Naive thymus-derived CD4-positive, alpha-beta T cell (primary cell): ENCODE data around the gene RPE65. TPM values are rescaled to one million over a fixed set of nuclear protein-coding genes. Genes with fewer than 3 reads are reported as not detected.
A peak's percentile ranks its signal among the peaks of the same experiment; 100 is the strongest.

Experiments
- ATAC-seq: fragments of 150-1000 bp; cut with Tn5 transposase; 2 replicates; pipeline ENCODE4 v1.10.0; 2021; ENCODE audit warnings: mild to moderate bottlenecking, moderate library complexity
- CTCF ChIA-PET: fragments of 350-600 bp; sonication (Branson Sonifier 250); formaldehyde crosslinking; loops from one replicate; lab custom pipeline; 2021; ENCODE audit warnings: antibody characterized with exemption; lab: Charles Lee
- POLR2A ChIA-PET: fragments of 350-600 bp; sonication (Branson Sonifier 250); formaldehyde crosslinking; loops from one replicate; lab custom pipeline; 2021; ENCODE audit warnings: antibody characterized with exemption, inconsistent platforms; lab: Charles Lee
- DNase-seq, 9 donors: peaks; one replicate each; pipeline versions ENCODE4 v3.0.0 to v3.0.0-alpha.2; 2020 to 2022; ENCODE audit warnings: mixed read lengths in 1 of 9
- H3K27ac ChIP-seq: one replicate; pipeline ENCODE4 v1.7.0; 2013; ENCODE audit warnings: mild to moderate bottlenecking, low read depth, low read length, moderate library complexity
- H3K27me3 ChIP-seq, 2 donors: one replicate each; pipeline ENCODE4 v1.7.0; 2013; ENCODE audit warnings: low read length in 2 of 2, mild to moderate bottlenecking in 2 of 2, moderate library complexity in 2 of 2; ENCODE audit not compliant: control insufficient read depth in 2 of 2, insufficient read depth in 2 of 2
- H3K36me3 ChIP-seq, 3 experiments: 1 replicate in 2 of 3; 2 replicates in 1 of 3; pipeline ENCODE4 v1.7.0; 2013; ENCODE audit warnings: low read length in 3 of 3, mild to moderate bottlenecking in 3 of 3, moderate library complexity in 1 of 3; ENCODE audit not compliant: insufficient read depth in 3 of 3, control insufficient read depth in 2 of 3
- H3K4me1 ChIP-seq, 2 donors: one replicate each; pipeline ENCODE4 v1.7.0; 2013; ENCODE audit warnings: low read length in 2 of 2, mild to moderate bottlenecking in 2 of 2, moderate library complexity in 1 of 2; ENCODE audit not compliant: control insufficient read depth in 2 of 2, insufficient read depth in 2 of 2
- H3K4me3 ChIP-seq: 2 replicates; pipeline ENCODE4 v1.7.0; 2013; ENCODE audit warnings: mild to moderate bottlenecking, low read length
- H3K9me3 ChIP-seq, 3 experiments: 1 replicate in 2 of 3; 2 replicates in 1 of 3; pipeline ENCODE4 v1.7.0; 2013; ENCODE audit warnings: low read length in 3 of 3; ENCODE audit not compliant: control insufficient read depth in 2 of 3
- H3K27ac Mint-ChIP-seq, 9 donors: one replicate each; pipeline ENCODE4 v1.8.0; 2020 to 2022; ENCODE audit warnings: mixed read lengths in 9 of 9, mild to moderate bottlenecking in 8 of 9, moderate library complexity in 5 of 9, inconsistent platforms in 2 of 9
- H3K27me3 Mint-ChIP-seq, 5 donors: one replicate each; pipeline ENCODE4 v1.8.0; 2021 to 2022; ENCODE audit warnings: mixed read lengths in 5 of 5, mild to moderate bottlenecking in 1 of 5
- H3K36me3 Mint-ChIP-seq, 5 donors: one replicate each; pipeline ENCODE4 v1.8.0; 2020 to 2022; ENCODE audit warnings: mixed read lengths in 5 of 5, mild to moderate bottlenecking in 3 of 5, inconsistent platforms in 1 of 5
- H3K4me1 Mint-ChIP-seq, 7 donors: one replicate each; pipeline ENCODE4 v1.8.0; 2020 to 2022; ENCODE audit warnings: mixed read lengths in 7 of 7, mild to moderate bottlenecking in 3 of 7, inconsistent platforms in 1 of 7
- H3K4me3 Mint-ChIP-seq, 10 donors: one replicate each; pipeline ENCODE4 v1.8.0; 2020 to 2022; ENCODE audit warnings: mild to moderate bottlenecking in 10 of 10, mixed read lengths in 10 of 10, moderate library complexity in 6 of 10, inconsistent platforms in 2 of 10
- H3K9me3 Mint-ChIP-seq, 11 donors: one replicate each; pipeline ENCODE4 v1.8.0; 2020 to 2022; ENCODE audit warnings: mixed read lengths in 11 of 11, mild to moderate bottlenecking in 4 of 11, inconsistent platforms in 1 of 11, moderate library complexity in 1 of 11
- intact Hi-C, 2 donors: fragments of 100-400 bp; cut with micrococcal nuclease; formaldehyde crosslinking; loops; one replicate each; pipeline ENCODE4 v1.15.1; 2023
- polyA plus RNA-seq, 2 donors: library from polyadenylated mRNA; unstranded; fragments of 300-500 nt; fragmentation: Illumina TruSeq; gene quantifications; one replicate each; pipeline ENCODE4 v1.2.3, GENCODE V29; 2021
- total RNA-seq, 6 experiments: library from RNA in 5 of 6; stranded (reverse) in 5 of 6; gene quantifications; 1 replicate in 5 of 6; 2 replicates in 1 of 6; pipeline ENCODE4 v1.2.3 and lab custom pipeline; 2021 to 2026

The RPE65 gene
- total RNA-seq (not detected), polyA plus RNA-seq (not detected), total RNA-seq (lab: John Stamatoyannopoulos, UW) (not detected)

DNA sequence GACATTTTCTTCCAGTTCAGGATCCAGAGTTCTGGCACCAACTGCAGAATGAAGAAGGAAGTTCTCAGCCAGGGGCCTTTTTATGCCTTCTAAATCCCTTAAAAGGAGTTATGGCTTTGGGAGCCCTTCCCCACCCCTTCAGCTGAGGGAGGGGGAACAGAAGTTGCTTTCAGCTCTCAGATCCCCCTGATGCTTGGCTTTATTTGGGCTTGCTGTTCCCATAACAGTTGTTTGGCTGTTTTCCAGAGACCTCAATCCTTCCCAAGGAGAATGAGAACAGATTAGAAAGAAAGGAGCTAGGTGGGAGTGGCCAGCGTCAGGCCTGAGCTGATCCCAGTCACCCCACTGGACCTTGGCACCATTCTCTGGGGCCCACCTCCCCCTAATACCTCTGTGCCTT is at the start of gene RPE65:
RPE65 (minus strand) TSS at position 54 of the 400 bp plus-strand sequence; CDS start at position 5, 49 bp downstream.
- H3K9me3 Mint-ChIP-seq, result peaks cover 0 to 8% (median 0%) of the 10 kb centered on the region in 11 donors
- ATAC-seq, result no peak
- H3K27ac Mint-ChIP-seq, result no peak within 1 kb of the TSS
- H3K27me3 ChIP-seq, result no peaks in the 10 kb centered on the region
- intact Hi-C loops, result no loop called here
- no peak within 1 kb of the TSS for H3K4me3 ChIP-seq
- H3K4me1 ChIP-seq, result no peaks in the 10 kb centered on the region
- no peak within 1 kb of the TSS for H3K4me3 Mint-ChIP-seq
- peaks cover 0 to 1% (median 0%) of the 10 kb centered on the region in 7 donors for H3K4me1 Mint-ChIP-seq
- H3K36me3 ChIP-seq, result no peaks in the 10 kb centered on the region
- H3K27ac ChIP-seq, result no peak within 1 kb of the TSS
- DNase-seq, result no peak
- ChIA-PET POLR2A (no interaction called here), CTCF (no interaction called here)
- no peaks in the 10 kb centered on the region for H3K36me3 Mint-ChIP-seq
- peaks cover 0 to 4% (median 0%) of the 10 kb centered on the region in 5 donors for H3K27me3 Mint-ChIP-seq
- no peaks in the 10 kb centered on the region for H3K9me3 ChIP-seq

DNA sequence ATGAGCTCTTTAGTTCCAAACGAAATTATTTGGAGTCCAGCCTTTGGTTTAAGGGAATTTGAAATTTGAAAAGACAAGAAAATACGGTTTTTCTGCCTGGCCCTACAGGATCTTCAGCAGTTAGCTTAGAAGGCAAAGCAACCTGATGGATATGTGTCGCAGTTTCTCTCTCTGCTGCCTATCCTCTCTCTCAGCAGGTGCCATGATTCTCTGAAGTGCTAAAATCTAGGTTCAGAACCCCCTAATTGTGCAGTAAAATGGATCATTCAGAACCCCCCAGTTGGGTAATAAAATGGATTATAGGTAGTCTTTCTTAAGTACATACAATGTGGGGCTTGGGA is 47.6 kb upstream of the RPE65 start:
- POLR2A ChIA-PET, result no interaction called here
- CTCF ChIA-PET, result no interaction called here

DNA sequence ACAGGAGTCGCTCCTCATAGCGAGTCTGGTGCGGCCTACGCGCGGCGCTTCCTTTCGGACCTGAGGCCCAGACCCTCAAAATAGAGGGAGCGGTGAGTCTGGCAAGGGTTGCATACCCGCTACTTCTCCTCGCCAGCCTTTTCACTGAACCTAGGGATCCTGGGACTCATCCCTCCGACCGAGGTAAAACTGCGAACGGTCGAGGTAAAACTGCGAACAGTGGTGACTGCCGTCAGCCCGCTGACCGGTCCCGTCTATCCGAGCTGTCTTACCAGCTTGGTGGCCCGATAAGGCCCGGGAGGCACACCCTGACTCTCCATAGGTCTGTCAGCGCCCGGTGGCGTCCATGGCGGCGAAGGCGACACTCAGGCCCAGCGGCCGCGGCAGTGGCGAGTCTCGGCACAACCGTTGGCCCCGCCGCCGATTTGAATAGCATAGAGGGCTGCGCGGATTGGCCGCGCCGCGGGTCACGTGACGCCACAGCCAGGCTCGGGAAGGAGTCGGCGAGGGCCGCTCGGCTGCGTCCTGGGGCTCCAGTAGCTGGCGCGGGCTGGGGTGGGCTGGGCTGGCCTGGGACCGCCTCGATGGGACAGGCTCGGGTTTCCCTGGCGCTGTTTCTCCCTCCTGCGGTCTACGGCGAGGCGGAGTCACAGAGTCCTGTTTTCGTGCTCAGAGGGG is 47.1 kb upstream of the RPE65 start, which contains the start of gene DEPDC1:
DEPDC1 (minus strand) TSS at position 403 of the 678 bp plus-strand sequence; CDS start at position 320, 83 bp downstream.
- Histone ChIP-seq H3K36me3 (no peaks in the 10 kb centered on the region), H3K9me3 (no peaks in the 10 kb centered on the region), H3K4me1 (peaks cover 0 to 5% of the 10 kb centered on the region in 2 donors), H3K4me3 (peak within 1 kb of the TSS; percentile 70), H3K27ac (no peak within 1 kb of the TSS), H3K27me3 (no peaks in the 10 kb centered on the region)
- Mint-ChIP-seq H3K27ac (peak within 1 kb of the TSS in 1 of 9 donors; percentile 87), H3K4me1 (peaks cover 0 to 35% (median 13%) of the 10 kb centered on the region in 7 donors), H3K27me3 (peaks cover 20 to 39% (median 25%) of the 10 kb centered on the region in 5 donors), H3K4me3 (peak within 1 kb of the TSS; percentile 68 to 94 (median 81)), H3K36me3 (peaks cover 0 to 7% (median 0%) of the 10 kb centered on the region in 5 donors), H3K9me3 (peaks cover 0 to 5% (median 0%) of the 10 kb centered on the region in 11 donors)
- ChIA-PET POLR2A (no interaction called here), CTCF (no interaction called here)
- ATAC-seq (peak; percentile 94), DNase-seq (peak; percentile 10 to 91 (median 42))
- intact Hi-C loops, result loop anchor here in 1 of 2 donors (2.0 to 10.0 kb wide), 4 partner anchors 812 to 1915 kb away; partner anchors contain the start of genes ANKRD13C, CTH, GADD45A and LRRC40

More for the DNA sequence above, 47.6 kb upstream of the RPE65 start:
- intact Hi-C loops, result loop anchor here in 1 of 2 donors (2.0 to 10.0 kb wide), 4 partner anchors 813 to 1915 kb away; partner anchors contain the start of genes ANKRD13C, CTH, GADD45A and LRRC40
- Mint-ChIP-seq H3K4me1 (peaks cover 0 to 35% (median 13%) of the 10 kb centered on the region in 7 donors), H3K27me3 (peaks cover 20 to 41% (median 25%) of the 10 kb centered on the region in 5 donors), H3K4me3 (peak overlapping the region; percentile 68 to 94 (median 81)), H3K27ac (peak overlapping the region in 1 of 9 donors; percentile 87), H3K9me3 (peaks cover 0 to 7% (median 0%) of the 10 kb centered on the region in 11 donors), H3K36me3 (peaks cover 0 to 7% (median 0%) of the 10 kb centered on the region in 5 donors)
- Histone ChIP-seq H3K27ac (no peak overlapping the region), H3K4me3 (peak overlapping the region; percentile 70), H3K4me1 (peaks cover 0 to 5% of the 10 kb centered on the region in 2 donors), H3K27me3 (no peaks in the 10 kb centered on the region), H3K9me3 (no peaks in the 10 kb centered on the region), H3K36me3 (no peaks in the 10 kb centered on the region)
- DNase-seq (no peak), ATAC-seq (no peak)

DNA sequence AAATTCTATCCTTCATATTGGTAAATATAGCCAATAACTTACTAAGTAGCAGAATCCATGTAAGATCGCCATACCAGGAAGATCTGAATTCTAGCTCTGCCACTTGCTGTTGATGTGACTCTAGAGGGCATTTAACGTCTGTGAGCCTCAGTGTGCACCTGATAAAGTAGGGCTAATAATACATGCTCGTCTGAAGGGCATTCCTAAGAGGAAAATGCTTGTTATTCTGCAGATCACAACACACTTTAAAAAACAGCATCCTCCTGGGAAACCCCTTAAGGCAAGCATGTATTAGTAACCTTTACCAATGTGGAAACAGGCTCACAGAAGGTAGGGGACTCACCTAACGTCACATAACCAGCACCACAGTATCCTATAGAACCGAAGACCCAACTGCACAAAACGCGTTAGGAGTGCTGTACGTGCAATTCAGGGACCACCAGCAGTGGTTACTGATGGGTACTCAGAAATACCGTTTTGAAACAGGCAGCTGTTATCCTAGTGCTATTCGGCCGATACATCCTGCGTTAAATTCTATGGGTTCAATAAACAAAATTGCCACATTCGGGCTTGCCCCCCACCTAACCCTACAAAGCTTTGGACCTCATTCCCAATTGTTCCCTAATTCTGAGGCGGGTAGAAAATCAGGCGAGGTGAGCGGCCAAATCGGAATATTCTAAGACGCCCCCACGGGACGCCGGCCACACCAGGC is 46.4 kb upstream of the RPE65 start:
- Mint-ChIP-seq H3K27me3 (peaks cover 20 to 34% (median 25%) of the 10 kb centered on the region in 5 donors), H3K27ac (peak overlapping the region in 1 of 9 donors; percentile 87), H3K36me3 (peaks cover 0 to 9% (median 0%) of the 10 kb centered on the region in 5 donors), H3K4me1 (peaks cover 0 to 38% (median 13%) of the 10 kb centered on the region in 7 donors), H3K9me3 (peaks cover 0 to 4% (median 0%) of the 10 kb centered on the region in 11 donors), H3K4me3 (peak overlapping the region; percentile 68 to 94 (median 81))
- H3K36me3 ChIP-seq, result no peaks in the 10 kb centered on the region
- H3K4me3 ChIP-seq, result peak overlapping the region; percentile 70
- intact Hi-C loops, result loop anchor here in 1 of 2 donors (2.0 to 10.0 kb wide), 4 partner anchors 811 to 1916 kb away; partner anchors contain the start of genes ANKRD13C, CTH, GADD45A and LRRC40
- DNase-seq, result no peak
- no peaks in the 10 kb centered on the region for H3K9me3 ChIP-seq
- no peaks in the 10 kb centered on the region for H3K27me3 ChIP-seq
- H3K4me1 ChIP-seq, result peaks cover 0 to 5% of the 10 kb centered on the region in 2 donors
- no peak for ATAC-seq
- CTCF ChIA-PET, result no interaction called here
- H3K27ac ChIP-seq, result no peak overlapping the region
- POLR2A ChIA-PET, result no interaction called here

DNA sequence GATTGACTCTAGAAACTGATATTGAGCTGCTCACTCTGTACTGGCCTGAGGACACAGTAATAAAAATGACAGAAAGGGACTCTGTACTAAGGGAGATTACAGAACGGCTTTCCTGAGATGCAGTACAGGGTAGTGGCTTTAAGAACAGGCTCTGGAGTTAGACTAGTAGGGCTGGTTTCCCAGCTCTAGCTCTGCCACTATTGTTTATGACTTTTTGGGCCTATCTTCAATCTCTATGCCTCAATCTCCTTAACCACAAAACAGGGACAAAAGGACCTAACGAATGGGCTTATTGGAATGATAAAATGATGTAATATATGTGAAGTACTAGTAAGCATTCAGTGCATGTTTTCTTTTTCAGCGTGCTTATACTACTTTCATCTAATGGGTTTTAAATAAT is 45.8 kb upstream of the RPE65 start:
- Histone ChIP-seq H3K4me3 (no peak overlapping the region), H3K27me3 (no peaks in the 10 kb centered on the region), H3K27ac (no peak overlapping the region), H3K4me1 (peaks cover 0 to 5% of the 10 kb centered on the region in 2 donors), H3K36me3 (no peaks in the 10 kb centered on the region), H3K9me3 (no peaks in the 10 kb centered on the region)
- Mint-ChIP-seq H3K27ac (peak overlapping the region in 1 of 9 donors; percentile 87), H3K4me1 (peaks cover 0 to 44% (median 13%) of the 10 kb centered on the region in 7 donors), H3K4me3 (peak overlapping the region; percentile 34 to 94 (median 81)), H3K36me3 (peaks cover 0 to 15% (median 0%) of the 10 kb centered on the region in 5 donors), H3K27me3 (peaks cover 20 to 28% (median 25%) of the 10 kb centered on the region in 5 donors), H3K9me3 (peaks cover 0 to 4% (median 0%) of the 10 kb centered on the region in 11 donors)
- intact Hi-C loops, result loop anchor here in 1 of 2 donors (5.0 to 10.0 kb wide), 3 partner anchors 1709 to 1917 kb away; partner anchors contain the start of genes ANKRD13C, CTH and LRRC40
- DNase-seq, result no peak
- no peak for ATAC-seq
- ChIA-PET POLR2A (no interaction called here), CTCF (no interaction called here)

DNA sequence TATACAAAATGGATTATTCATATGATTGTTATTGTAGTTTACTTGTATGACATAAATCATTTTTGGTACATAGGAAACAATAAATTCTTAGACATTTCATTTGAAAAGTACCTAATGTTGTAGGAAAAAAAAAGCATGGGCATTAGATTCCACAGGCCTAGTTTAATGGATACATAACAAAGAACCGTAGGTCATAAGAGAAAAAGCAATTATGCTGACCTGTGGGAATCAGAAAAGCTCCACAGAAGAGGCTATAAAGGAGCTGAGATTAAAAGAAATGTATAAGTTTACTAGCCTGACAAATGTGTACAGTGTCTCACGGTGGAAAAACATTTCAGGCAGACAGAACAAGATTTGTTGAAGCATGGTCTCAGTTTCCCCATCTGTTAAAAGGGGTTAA is 43.4 kb upstream of the RPE65 start:
- H3K4me1 Mint-ChIP-seq, result peaks cover 0 to 45% (median 13%) of the 10 kb centered on the region in 7 donors
- Histone ChIP-seq H3K4me1 (peaks cover 0 to 5% of the 10 kb centered on the region in 2 donors), H3K9me3 (no peaks in the 10 kb centered on the region), H3K4me3 (no peak overlapping the region), H3K27ac (no peak overlapping the region), H3K36me3 (no peaks in the 10 kb centered on the region), H3K27me3 (no peaks in the 10 kb centered on the region)
- POLR2A ChIA-PET, result no interaction called here
- peaks cover 8 to 19% (median 13%) of the 10 kb centered on the region in 5 donors for H3K27me3 Mint-ChIP-seq
- H3K36me3 Mint-ChIP-seq, result peaks cover 0 to 23% (median 0%) of the 10 kb centered on the region in 5 donors
- DNase-seq (no peak), ATAC-seq (no peak)
- H3K4me3 Mint-ChIP-seq, result no peak overlapping the region
- intact Hi-C loops, result loop anchor here in 1 of 2 donors (10.0 kb wide), 2 partner anchors 1712 to 1862 kb away; partner anchors contain the start of genes ANKRD13C and LRRC40
- H3K27ac Mint-ChIP-seq, result no peak overlapping the region
- CTCF ChIA-PET, result no interaction called here
- peaks cover 0 to 4% (median 0%) of the 10 kb centered on the region in 11 donors for H3K9me3 Mint-ChIP-seq
